ENCODE results near the gene WFDC8.
"Not testable (repeated sequence)": the region's sequence is repeated elsewhere in the genome, so short reads cannot be mapped to it uniquely, and the experiment has no call there.

Gene WFDC8
- total RNA-seq: 0 to 0.04 reads per million in 2 donors

DNA sequence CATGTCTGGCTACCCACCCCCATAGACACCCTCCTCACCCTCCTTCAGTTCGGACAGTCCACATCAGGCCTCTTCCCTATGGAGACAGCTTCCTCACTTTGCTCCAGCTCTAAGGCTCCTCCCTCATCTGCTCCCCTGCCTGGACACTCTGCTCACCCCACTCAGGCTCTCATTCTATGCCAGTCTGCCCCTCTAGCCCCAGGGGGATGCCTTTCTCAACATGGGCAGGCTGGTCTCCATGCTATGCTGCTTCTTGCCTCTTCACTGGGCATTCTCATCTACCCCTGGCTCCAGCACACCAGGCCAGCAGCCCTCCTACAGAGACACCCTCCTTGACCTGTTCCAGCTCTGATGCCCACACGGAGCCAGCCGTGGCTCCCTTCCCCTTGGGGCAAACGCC, at the start of gene WFDC8:
TSS of gene WFDC8 (minus strand) at position 101 of the 400 bp plus-strand sequence. CDS start at position 64, 37 bp downstream.
- DNase-seq: no peak

DNA sequence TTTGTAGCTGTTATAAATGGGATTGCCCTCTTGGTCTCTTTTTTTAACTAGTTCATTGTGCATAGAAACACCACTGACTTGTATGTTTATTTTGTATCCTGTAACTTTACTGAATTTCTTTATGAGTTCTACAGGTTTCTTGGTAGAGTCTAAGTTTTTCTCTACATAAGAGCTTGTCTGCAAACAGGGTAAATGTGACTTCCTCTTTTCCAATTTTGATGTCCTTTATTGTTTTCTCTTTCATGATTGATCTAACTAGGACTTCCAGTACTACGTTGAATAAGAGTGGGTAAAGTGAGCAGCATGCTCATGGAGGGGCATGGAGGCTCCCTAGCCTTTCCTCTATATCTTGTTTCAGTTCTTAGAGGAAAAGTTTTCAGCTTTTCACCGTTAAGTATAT, 47.5 kb upstream of the WFDC8 start:
- DNase-seq: no peak

DNA sequence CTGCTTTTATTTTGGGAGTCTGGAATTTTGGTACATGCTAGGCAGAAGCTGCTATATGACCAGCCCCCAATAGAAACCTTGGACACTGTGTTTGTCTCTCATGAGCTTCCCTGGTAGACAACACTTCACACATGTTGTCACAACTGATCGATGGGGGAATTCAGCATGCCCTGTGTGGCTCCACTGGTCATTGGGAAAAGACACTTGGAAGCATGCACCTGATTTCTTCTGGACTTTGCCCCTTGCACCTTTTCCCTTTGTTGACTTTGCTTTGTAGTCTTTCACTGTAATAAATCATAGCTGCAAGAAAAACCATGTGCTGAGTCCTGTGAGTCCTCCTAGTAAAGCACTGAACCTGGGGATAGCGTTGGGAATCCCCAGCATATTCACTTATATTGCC, 42.5 kb upstream of the WFDC8 start:
- no peak for DNase-seq

DNA sequence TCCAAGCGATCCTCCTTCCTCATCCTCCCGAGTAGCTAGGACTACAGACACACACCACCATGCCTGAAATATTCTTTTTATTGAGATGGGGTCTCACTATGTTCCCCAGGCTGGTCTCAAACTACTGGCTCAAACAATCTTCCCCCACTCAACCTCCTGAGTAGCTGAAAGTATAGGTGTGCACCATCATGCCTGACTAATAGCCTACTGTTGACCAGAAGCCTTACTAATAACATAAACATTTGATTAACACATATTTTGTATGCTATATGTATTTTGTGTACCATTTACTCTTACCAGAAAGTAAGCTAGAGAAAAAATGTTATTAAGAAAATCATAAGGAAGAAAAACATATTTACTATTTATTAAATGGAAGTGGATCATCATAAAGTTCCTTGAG, 38.5 kb upstream of the WFDC8 start:
- DNase-seq: no peak

DNA sequence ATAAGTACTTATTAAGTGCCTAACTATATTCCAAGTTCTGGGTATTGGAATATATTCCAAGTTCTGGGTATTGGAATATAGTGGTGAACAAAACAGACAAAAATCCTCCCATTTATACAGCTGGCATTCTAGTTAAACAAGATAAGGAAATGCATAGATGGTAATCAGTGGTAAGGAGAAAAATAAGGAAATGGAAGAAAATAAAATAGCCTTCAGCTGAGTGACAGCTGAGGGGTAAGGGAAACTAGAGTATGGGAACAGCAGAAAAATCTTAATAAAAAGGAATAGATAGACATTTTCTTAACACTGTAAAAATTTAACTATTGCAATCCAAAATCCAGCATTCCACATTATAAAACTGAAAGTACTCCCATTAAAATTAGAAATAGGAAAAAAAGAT, 33.2 kb upstream of the WFDC8 start:
- no peak for DNase-seq

DNA sequence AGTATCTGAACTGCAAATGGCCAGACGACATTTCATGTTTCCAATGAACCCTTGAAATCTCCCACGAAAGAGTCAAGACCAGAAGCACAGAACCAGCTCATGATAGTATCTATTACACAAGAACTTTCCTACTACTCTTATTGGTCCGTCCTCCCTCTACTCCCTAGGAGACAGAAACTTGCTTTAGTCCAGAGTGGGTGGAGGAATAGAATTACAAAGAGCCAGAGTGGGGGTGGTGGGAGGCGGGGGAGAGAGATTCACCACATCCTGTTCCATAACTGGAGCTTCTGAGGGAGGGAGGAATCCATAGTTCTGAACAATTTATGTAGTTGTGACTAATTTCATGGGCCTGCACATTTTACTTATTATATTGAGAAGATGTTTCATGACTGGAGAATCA, 32.0 kb upstream of the WFDC8 start:
- no peak for DNase-seq

DNA sequence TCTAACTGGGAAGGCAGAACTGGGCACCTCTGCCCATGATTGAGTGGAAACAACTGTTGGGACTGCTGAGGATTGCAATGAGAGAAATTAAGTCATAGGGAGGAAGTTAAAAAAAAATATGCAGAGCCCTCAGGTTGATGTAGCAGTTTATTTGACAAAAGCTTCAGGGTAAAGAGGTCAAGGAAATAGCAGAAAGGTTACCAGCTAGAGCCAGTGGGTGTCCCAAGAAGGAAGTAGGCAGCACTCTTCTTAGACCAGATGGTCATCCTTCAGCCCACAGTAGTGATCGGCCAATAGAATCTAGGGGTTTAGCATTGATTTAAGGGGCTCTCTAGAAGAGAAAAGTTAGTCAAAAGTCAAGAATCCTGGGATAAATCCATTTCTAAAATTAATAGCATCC, 28.7 kb upstream of the WFDC8 start:
- no peak for DNase-seq

DNA sequence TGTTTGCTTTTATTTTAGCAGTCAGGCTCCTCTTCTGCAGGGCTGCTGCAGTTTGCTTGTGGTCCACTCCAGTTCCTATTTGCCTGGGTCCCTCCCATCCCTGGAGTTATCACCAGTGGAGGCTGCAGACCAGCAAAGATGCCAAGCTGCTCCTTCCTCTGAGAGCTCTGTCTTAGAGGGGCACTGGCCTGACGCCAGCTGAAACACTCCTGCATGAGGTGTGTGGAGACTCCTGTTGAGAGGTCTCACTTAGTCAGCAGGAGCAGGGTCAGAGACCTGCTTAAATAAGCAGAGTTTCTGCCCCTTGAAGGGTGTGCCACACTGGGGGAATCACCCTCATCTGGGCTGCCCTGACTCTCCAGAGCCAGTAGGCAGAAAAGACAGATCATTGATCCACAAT, 16.2 kb upstream of the WFDC8 start:
- DNase-seq: no peak

DNA sequence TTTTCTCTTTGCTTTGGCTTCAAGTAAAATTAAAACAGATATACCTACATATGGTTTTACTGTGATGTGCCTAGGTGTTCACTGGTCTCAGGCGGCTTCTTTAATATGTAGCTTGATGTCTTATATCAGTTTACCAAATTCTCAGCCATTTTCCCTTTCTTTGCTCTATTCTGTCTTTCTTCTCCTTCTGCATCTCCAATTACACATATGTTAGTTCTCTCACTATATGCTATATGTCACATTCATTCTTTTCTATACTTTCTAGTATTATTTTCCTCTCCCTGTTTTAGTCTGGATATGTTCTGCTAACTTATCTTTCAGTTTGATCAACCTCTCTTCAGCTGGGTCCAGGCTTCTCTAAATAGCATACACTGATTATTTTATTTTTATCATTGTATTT, 14.4 kb upstream of the WFDC8 start:
- no peak for DNase-seq

DNA sequence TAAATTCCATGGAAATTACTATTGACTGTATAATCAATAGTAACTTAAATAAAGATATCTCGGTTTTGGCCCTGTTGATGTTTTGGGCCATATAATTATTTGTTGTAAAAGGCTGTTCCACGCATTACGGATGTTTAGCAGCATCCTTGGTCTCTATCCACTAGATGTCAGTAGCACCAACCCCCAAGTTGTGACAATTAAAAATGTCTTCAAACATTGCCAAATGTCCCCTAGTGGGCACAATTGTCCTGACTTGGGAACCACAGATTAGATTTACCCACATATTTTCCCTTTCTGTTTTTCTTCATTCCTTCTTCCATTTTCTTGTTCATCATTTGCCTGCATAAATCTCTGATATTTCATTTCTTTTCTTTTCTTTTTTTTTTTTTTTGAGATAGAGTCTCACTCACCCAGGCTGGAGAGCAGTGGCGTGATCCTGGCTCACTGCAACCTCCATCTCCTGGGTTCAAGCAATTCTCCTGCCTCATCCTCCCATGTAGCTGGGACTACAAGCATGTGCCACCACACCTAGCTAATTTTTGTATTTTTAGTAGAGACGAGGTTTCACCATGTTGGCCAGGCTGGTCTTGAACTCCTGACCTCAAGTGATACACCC, 13.6 kb upstream of the WFDC8 start:
- no peak for DNase-seq

DNA sequence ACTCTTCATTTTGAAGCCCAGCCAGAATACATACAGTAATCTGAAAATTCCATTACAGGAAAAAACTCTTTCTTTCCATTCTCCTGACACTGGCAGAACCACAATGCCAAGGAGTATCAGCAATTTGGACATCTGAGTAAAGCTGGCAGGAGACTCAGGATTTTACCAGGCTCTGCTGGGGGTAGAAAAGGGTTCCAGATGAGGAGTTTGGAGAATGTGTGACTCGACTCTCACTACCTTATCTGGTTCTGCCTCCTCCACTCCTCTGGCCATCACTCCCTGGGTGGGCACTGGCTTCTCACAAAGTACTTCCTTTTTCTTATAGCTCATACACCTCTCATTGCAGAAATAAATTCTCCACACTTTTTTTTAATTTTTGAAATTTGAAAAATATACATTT, 10.6 kb upstream of the WFDC8 start:
- DNase-seq: no peak

DNA sequence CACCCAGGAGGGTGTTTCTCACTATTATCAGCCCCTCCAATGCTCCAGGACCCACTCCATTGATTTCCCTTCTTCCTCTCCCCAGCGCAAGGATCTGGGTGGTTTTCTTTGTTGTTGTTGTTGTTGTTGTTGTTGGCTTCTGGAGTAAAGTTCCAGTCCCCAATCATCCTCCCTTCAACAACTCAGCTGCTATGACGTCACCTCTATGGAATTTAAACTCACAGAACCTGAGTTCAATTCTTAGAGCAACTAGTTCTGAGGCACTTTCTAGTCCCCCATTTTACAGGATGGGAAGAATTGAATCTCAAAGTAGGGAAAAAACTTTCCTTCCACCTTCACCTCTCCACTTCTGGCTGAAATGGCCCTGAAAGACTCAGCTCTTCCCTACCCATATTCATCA, 9.7 kb upstream of the WFDC8 start:
- no peak for DNase-seq

DNA sequence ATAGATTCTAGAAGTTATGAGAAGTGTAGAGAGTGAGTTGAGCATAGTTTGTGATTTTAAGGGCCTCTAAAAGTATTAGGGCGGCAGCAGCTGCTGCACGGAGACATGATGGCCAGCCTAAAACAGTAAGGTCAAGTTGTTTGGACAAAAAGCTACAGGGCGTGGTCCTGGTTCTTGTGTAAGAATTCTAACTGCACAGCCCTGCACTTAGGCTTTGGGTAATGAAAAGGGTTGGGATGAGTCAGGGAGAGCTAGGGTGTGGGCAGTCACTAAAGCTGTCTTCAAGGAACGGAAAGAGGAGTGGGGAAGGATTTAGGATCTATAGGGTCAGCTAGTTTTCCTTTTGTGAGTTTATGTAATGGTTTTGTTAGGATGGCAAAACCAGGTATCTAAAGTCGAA, 6.9 kb upstream of the WFDC8 start:
- DNase-seq: not testable (repeated sequence)

DNA sequence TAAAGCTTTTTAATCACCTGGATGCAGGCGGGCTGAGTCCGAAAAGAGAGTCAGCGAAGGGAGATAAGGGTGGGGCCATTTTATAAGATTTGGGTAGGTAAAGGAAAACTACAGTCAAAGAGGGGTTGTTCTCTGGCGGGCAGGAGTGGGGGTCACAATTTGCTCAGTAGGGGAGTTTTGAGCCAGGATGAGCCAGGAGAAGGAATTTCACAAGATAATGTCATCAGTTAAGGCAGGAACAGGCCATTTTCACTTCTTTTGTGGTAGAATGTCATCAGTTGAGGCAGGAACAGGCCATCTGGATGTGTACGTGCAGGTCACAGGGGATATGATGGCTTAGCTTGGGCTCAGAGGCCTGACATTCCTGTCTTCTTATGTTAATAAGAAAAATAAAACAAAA, 5.2 kb upstream of the WFDC8 start:
- DNase-seq: not testable (repeated sequence)

DNA sequence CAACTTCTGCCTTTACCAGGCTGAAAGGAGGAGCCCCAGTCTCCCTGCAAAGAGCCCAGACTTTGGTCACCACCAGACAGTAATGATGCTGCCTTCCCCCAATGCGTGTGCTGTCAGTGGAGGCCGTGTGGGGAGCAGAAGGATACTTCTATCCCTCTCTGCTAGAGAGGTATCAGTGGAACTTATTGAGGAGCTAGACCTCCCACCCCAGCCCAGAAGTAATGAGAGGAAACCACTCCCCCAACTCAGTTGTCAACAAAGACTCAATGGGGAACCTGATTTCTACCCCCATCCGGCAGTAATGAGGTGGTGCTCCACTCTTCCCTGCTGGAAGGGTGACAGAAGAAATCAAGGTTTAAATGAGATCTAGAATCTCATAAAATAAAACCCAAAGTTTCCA, 4.4 kb upstream of the WFDC8 start:
- DNase-seq: no peak

DNA sequence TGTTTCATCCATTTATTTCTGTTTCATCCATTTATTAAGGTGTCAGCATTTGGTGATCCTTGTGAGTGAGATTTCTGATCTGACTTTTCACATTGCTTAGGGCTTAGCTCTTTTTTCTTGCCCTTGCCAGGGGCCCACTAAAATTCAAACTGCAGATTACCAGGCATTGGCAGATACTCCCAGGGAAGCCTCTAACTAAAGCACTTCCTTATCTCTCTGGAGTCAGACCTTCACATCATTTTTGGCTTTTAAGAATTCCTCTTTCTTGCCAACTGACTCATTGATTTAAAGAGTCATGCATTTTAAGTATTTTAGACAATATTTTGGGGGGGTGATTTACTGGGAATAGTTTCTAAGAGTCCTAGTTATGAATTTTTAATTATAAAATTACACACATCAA, 2.6 kb upstream of the WFDC8 start:
- DNase-seq: no peak

DNA sequence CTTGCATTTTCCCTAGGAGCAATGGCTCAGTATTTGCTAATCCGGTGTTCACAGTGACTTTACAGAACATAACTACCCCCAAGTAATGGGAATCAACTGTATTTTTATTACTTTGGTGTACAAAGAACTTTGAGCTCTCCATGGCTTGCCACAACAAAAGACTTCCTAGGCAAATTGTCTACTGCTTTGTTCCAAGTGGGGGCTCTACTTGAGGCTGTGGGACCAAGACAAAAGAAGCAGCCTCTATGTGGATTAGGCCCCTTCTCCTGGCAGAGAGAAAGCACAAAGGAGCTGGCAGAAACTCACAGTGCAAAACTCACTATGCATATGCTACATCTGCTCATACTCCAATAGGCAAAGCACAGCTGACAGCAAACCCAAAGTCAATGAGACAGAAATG, 853 bp downstream of the WFDC8 start:
- DNase-seq: no peak

DNA sequence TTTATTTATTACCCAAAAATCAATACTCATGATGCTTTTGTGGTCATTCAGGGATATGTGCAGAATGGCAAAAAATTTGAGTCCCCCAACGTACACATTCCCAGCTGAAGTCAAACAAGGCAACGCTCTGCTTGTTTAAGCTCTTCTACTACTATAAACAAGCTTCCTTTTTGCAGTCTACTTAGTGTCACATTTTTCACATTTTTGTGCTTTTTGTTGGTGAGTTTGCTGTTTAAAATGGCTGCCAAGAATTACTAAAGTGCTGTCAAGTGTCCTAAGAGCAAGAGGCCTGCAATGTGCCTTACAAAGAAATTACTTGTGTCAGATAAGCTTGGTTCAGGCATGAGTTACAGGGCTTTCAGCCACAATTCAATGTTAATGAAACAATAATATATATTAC, 2.1 kb downstream of the WFDC8 start:
- DNase-seq: no peak

DNA sequence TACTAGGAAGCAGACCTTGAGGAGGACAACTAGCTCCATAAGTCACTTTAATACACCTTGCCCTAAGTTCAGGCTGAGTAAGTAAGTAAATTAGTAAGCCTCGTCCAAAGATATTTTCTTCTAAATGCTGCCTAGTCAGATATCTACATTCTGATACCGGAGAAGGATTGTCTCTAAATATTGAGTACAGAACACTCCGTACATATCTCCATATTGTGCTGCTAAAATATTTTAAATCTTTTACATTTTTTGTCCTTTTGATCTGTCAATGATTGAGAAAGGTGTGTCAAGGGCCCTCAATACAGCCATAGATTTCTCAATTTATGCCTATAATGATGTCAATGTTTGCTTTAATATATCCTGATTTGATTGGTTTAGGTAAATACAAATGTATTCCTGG, 3.2 kb downstream of the WFDC8 start:
- no peak for DNase-seq

DNA sequence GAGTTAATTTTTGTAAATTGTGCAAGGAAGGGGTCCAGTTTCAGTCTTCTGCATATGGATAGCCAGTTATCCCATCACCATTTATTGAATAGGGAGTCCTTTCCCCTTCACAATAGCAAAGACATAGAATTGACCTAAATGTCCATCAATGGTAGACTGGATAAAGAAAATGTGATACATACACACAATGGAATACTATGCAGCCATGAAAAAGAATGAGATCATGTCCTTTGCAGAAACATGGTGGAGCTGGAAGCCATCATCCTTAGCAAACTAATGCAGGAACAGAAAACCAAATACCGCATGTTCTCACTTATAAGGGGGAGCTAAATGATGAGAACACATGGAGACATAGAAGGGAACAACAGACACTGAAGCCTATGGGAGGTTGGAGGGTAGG, 9.4 kb downstream of the WFDC8 start:
- not testable (repeated sequence) for DNase-seq

DNA sequence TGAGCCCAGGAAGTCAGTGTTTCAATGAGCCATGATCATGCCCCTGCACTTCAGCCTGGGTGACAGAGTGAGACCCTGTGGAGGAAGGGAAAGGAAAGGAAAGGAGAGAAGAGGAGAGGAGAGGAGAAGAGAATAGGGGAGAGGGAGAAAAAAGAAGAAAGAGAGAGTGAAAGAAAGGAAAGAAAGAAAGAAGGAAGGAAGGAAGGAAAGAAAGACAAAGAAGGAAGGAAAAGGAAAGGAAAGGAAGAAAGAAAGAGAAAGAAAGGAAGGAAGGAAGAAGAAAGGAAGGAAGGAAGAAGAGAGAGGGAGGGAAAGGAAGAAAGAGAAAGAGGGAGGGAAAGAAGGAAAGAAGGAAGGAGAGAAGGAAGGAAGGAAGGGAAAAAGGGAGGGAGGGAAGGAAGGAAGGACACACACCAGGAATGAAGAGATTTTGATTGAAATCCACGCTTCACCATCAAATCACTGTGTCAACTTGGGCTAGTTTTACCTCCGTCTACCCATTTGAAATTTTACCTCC, 14.3 kb downstream of the WFDC8 start:
- no peak for DNase-seq

DNA sequence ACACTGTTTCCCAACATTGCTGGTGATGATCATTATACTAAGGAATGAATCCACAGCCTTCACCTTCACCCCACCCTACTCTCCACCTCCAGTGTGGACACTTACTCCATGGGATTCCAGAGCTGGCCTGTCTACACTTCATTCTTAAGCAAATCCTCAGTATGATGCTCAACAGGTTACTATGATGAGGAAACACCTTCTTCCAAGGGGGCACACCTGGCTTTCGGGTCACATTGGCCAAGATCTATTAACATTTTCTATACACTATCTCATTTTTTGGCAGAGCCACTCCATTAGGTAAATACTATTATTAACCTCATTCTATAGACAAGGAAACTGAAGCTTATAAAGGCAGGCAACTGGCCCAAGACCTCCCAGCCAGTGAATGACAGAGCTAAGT, 23.9 kb downstream of the WFDC8 start:
- DNase-seq: no peak

DNA sequence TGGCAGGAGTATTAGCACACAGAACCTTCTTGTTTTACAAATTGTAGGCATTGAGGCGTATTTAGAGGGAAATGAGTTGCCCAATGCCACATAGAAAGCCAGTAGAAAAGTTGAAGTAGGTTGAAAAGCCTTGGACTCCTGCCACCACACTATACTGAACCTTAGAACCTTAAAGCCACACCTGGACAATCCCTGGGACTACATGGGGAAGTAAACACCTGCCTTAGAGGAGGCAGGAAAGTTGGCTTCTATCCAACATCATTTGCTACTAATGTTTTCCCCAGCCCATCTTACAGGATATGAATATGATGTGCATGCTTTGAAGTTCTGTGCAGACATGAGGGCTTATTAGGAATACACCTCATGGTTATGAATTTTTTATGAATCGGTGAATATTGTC, 26.6 kb downstream of the WFDC8 start:
- no peak for DNase-seq

DNA sequence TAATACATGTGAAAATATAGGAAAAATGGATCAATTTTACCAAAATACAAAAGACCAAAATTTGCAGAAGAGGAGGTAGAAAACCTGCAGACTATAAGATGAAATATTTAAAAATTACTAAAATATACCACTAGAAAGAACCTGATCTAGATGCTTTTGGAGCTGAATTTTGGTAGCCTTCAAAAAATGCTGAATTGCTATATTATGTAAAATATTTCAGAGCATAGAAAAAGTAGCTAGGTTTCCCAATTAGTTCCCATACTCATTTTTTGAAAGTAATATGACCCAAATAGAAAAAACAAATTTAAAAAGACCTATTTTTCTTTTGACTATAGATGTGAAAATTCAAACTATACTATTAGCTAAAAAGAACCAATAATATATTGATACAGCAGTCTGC, 28.3 kb downstream of the WFDC8 start:
- DNase-seq: no peak

DNA sequence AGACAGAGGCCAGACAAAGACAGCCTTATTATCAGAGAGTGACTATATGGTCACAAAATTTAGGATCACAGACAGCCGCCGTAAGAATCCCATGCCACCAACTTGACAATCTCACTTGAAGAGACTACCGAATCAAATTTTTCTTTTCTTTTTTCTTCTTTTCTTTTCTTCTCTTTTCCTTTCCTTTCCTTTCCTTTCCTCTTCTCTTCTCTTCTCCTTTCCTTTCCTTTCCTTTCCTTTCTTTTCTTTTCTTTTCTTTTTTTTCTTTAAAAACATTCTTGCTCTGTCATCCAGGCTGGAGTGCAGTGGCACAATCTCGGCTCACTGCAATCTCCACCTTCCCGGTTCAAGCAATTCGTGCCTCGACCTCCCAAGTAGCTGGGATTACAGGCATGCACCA, 30.7 kb downstream of the WFDC8 start:
- DNase-seq: no peak

Measured in activated gamma-delta T cell (primary cell).